NOMO-1 treated with DMSO at 0.1 percent for 48 hours (cell line): ENCODE results near the gene FUT6.
"Not testable (repeated sequence)": the region's sequence is repeated elsewhere in the genome, so short reads cannot be mapped to it uniquely, and the experiment has no call there.

ENCODE experiments used
- DNase-seq: peaks from one replicate; lab custom pipeline; 2025; ENCODE audit not compliant: unreplicated experiment; lab: John Stamatoyannopoulos, UW

The FUT6 gene

GRCh38 chr19:5857203-5858081, 17.9 kb upstream of the FUT6 start:
- no peak for DNase-seq

DNA sequence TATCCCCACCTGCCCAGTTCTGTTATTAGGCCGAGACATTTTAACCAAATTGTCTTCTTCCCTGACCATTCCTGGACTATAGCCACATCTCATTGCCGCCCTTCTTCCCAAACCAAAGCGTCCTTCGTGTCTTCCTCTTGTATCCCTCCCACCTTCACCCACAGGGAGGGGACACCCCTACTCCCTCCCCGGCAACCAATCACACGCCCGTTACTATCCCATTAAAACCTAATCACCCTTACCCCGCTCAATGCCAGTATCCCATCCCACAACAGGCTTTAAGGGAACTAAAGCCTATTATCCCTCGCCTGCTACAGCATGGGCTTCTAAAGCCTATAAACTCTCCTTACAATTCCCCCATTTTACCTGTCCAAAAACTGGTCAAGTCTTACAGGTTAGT, 15.6 kb upstream of the FUT6 start:
- DNase-seq, result not testable (repeated sequence)

DNA sequence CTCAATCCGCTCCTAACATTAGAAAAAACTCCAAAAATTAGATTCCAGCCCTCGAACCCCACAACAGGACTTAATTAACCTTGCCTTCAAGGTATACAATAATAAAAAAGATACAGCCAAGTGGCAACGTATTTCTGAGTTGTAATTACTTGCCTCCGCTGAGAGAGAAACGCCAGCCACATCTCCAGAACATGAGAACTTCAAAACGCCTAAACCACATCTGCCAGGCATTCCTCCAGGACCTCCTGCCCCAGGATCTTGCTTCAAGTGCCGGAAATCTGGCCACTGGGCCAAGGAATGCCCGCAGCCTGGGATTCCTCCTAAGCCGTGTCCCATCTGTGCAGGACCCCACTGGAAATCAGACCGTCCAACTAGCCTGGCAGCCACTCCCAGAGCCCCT, 14.6 kb upstream of the FUT6 start:
- DNase-seq, result not testable (repeated sequence)

GRCh38 chr19:5851302-5851701, 11.8 kb upstream of the FUT6 start, which contains the start of gene FUT3:
Gene FUT3 (minus strand): TSS chr19:5851449.
- no peak for DNase-seq

GRCh38 chr19:5850743-5851293, 11.3 kb upstream of the FUT6 start:
- no peak for DNase-seq

- no peak for DNase-seq
These were observed 10.7 kb upstream of the FUT6 start for GRCh38 chr19:5850189-5850588.

- not testable (repeated sequence) for DNase-seq
These were observed 9.1 kb upstream of the FUT6 start for GRCh38 chr19:5848621-5849020.

- not testable (repeated sequence) for DNase-seq
These were observed 8.3 kb upstream of the FUT6 start for GRCh38 chr19:5847846-5848245.

DNA sequence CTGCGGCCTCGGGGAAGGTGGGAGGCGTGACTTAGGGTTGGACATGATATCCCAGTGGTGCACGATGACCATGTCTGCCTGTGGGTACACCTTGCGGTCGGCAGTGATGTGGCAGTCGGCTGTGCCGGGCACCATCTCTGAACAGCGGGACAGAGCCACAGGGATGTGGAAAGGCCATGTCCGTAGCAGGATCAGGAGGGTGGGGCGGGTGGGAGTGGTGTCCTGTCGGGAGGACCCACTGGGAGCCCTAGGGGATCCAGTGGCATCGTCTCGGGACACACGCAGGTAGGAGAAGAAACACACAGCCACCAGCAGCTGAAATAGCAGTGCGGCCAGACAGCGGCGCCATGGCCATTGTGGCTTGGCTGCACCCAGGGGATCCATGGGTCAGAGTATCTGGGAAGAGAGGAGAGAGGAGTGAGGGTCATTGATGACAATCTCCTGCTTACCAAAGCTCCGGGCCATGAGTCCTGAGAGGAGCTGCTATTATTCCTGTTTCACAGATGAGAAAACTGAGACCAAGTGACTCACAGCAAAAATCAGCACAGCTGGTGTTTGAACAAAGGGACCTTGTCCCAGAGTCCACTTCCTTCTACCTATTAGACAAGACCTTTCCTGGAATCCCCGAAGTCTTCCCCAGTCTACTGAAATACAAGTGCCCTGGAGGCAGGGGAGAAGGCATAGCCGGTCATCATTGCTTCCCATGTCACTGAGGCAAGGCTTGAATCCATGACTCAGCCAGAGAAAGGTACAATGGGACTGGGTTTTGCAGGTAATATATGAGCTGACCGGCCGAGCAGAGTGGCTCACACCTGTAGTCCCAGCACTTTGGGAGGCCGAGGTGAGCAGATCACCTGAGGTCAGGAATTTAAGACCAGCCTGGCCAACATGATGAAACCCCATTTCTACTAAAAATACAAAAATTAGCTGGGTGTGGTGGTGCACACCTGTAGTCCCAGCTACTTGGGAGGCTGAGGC, 5.2 kb upstream of the FUT6 start:
- DNase-seq, result no peak

DNA sequence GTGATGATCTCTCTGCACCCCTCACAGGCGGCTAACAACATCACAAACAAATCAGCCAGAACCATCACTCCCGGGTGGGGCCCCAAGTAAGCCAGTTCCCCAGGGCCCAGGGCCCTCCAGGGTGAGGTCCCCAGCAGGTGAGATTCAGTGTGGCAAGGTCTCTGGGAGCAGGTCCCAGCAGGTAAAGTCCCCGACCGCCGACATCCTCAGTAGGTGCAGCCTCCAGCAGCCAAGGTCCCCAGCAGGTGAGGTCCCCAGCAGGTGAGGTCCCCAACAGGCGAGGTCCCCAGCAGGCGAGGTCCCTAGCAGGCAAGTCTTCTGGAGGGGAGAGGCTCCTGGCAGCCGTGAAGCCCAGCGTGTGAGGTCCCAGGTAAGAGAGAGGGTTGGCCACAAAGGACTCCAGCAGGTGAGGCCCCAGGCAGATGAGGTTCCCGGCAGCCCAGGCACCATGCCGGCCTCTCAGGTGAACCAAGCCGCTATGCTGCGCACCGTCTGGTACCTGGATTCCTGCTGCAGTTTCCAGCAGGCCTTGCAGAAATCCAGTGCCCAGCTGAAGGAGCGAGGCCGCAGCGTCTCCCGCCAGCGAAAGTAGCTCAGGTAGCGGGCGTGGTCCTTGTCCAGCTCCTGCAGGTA, 3.9 kb upstream of the FUT6 start:
- DNase-seq, result no peak

DNA sequence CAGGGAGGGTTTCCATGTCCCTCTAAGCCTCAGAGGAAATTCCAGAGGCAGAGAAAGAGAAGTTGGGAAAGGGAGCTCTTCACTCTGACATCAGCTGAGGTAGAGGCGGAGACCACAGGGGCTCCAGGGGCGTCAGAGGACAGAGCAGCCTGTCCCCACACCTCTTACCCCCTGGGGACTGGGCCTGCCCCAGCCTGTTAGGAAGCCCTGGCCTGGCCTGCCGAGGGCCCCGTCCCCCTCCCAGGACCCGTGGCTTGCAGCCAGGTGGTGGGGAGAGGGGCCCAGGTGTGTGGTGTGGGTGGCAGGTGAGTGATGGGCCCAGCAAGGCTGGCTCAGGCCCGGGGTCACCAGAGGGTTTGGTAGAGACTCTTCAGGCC, 2.2 kb upstream of the FUT6 start:
- DNase-seq, result not testable (repeated sequence)

DNA sequence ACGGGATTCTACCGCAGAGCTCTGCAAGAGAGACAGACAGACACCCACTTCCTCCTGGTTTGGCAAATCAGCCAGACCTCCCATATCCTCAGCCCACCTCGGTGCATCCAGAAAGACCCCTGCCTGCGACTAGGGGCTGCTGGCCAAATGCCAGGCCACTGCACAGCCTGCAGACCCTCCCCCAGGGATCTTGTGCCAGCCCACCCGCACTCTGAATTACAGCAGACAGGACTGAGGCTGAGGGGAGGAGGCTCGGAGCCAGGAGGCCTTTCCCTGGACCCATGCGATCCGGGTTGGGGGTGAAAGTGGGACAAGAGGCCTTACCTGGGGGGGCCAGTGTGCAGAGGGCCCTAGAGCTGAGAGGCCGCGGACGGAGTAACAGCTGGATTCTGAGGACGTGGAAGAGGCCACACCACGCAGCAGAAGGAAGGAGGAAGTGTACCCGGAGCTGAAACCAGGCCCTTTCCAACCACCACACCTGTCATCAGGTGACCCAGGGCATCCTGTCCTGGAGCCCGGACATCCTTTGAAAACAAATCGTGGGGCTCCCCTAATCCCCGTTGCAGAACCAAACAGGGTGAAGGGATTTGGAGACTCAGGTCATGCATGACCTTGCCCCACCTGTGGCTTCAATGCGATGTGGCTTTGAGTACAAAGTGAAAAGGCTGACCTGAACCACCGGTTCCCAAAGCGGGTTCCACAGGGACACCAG, 993 bp downstream of the FUT6 start:
- DNase-seq, result no peak

GRCh38 chr19:5837761-5838352, 1.6 kb downstream of the FUT6 start:
- DNase-seq, result no peak

DNA sequence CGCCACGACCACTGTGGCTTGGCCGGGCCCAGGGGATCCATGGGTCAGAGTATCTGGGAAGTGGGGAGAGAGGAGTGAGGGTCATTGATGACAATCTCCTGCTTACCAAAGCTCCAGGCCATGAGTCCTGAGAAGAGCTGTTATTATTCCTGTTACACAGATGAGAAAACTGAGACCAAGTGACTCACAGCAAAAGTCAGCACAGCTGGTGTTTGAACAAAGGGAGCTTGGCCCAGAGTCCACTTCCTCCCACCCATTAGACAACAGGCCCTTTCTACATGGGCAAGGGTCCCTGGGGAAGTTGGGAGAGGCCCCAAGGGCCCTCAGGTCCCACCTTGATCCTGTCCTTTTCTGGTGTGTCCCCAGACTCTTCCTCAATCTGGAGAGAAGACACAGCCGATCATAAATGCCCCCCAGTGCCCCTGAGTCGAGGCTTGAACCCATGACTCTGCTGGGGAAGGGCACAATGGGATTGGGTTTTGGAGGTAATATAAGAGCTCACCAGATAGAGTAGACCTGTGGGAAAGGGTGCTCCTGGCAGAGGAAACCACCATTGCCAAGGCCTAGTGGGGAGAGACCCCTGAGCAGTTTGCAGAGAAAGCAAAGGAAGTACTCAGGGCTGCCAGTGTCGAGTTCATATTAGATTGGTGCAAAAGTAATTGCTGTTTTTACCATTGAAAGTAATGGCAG, 6.8 kb downstream of the FUT6 start:
- DNase-seq, result no peak

GRCh38 chr19:5832061-5832460, 7.4 kb downstream of the FUT6 start:
- no peak for DNase-seq

- DNase-seq, result no peak
These were observed 8.3 kb downstream of the FUT6 start for GRCh38 chr19:5831159-5831558.

DNA sequence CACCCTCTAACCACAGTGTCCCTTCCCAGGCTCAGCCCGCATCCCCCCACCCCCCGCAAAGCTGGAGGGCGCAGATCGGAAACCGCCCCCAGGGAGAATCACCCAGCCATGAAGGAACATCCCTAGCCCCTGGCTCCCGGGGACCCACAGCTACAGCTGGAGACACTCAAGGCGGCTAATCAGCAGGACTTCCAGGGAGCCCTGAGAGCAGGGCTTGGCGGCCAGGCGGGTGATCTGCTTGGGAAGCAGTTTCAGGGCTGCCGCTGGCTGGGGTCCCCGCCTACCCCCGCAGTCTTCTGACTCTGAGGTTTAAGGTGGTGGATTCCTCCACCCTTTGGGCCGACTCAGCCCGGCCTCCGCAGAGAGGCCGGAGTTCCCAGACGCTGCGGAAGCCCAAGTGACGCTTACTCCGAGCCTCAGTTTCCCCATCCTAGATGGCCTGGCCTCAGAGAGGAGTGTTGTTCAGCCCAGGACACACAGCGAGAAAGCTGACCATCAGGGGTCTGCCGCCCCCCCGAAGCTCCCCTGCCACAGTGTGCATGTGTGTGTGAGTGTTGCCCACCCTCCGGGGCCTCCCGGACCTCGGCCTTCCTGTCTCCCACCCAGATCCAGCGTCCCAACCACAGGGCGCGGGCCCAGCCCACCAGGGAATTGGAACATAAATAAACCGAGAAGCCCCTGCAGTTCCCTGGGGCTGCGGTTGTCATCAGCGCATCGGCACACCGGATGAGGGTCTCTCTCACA, 9.8 kb downstream of the FUT6 start:
- no peak for DNase-seq

DNA sequence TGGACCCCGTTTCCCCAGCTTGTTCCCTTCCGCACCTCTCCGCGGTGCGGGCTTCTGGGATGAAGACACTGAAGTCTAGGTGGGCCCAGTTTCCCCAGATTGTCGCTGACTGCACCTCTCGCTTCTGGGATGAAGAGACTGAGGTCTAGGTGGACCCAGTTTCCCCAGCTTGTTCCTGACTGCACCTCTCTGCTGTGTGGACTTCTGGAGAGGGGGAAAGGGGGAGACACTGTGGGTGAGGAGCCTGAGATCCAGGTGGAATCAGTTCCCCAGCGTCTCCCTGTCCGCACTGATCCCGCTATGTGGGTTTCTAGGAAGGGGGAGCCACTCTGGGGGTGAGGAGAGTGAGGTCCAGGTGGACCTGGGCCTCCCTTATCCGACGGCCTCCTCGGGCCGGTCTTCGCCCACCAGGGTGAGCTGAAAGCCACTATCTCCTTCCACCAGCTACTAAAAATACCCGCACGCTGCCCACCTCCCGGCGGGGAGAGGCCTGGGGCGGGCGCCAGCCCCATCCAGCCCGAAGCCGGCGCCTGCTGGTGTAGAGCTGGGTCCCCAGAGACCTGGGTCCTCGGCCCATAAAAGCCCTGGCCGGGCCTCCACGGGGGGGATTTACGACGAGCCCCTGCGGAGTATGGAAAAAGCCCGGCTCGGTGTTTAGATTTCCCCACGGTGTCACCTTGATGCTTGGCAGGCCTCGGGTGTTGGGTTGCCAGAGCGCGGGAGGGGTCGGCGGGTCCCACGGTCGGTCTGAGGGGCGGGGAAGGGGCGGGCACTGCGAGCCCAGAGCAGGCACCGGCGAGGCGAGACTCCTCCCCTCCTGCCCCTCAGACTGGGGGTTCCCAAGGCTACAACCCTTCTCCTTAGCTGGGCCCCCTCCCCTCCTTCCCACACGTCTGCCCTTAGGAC, 10.6 kb downstream of the FUT6 start:
- no peak for DNase-seq
